Peyer's patch (tissue), 4 donors: Measurements from ENCODE around the gene PCED1B.

Experiments used
- POLR2A ChIP-seq, 2 donors: fragments of 450-650 bp; IDR thresholded peaks; one replicate each; pipeline ENCODE4 v1.5.1; 2017; ENCODE audit warnings: antibody characterized with exemption in 2 of 2, mild to moderate bottlenecking in 2 of 2, moderate library complexity in 2 of 2
- TF ChIP-seq, protein P1 (sequence below), 6 experiments: fragments of 450-650 bp in 4 of 6; fragments of 200-600 bp in 2 of 6; sonication (generic) in 1 of 6; IDR thresholded peaks; one replicate each; pipeline ENCODE4 v1.5.1; 2017 to 2019; ENCODE audit warnings: antibody characterized with exemption in 6 of 6, mild to moderate bottlenecking in 3 of 6, moderate library complexity in 1 of 6

- TF ChIP-seq POLR2A (IDR thresholded peaks at IDR 0.05): no peak
- TF ChIP-seq, protein P1, sequence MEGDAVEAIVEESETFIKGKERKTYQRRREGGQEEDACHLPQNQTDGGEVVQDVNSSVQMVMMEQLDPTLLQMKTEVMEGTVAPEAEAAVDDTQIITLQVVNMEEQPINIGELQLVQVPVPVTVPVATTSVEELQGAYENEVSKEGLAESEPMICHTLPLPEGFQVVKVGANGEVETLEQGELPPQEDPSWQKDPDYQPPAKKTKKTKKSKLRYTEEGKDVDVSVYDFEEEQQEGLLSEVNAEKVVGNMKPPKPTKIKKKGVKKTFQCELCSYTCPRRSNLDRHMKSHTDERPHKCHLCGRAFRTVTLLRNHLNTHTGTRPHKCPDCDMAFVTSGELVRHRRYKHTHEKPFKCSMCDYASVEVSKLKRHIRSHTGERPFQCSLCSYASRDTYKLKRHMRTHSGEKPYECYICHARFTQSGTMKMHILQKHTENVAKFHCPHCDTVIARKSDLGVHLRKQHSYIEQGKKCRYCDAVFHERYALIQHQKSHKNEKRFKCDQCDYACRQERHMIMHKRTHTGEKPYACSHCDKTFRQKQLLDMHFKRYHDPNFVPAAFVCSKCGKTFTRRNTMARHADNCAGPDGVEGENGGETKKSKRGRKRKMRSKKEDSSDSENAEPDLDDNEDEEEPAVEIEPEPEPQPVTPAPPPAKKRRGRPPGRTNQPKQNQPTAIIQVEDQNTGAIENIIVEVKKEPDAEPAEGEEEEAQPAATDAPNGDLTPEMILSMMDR (IDR thresholded peaks at IDR 0.05): no peak
These were observed 159.3 kb downstream of the PCED1B start for GRCh38 chr12:47238669-47239114.
